ENCODE results near the gene CASP1.

- TF ChIP-seq CTCF (IDR thresholded peaks at IDR 0.05) (no peak), POLR2A (IDR thresholded peaks at IDR 0.05) (no peak)
Measured at GRCh38 chr11:104979839-104980238, 55.1 kb downstream of the CASP1 start.
